DMS153 treated with DMSO at 0.1 percent for 48 hours (cell line): ENCODE results near the gene NT5C3A.
"Not testable (repeated sequence)": the region's sequence is repeated elsewhere in the genome, so short reads cannot be mapped to it uniquely, and the experiment has no call there.

ENCODE experiments used
- DNase-seq: peaks from one replicate; lab custom pipeline; 2025; ENCODE audit not compliant: unreplicated experiment; lab: John Stamatoyannopoulos, UW

Gene NT5C3A

DNA sequence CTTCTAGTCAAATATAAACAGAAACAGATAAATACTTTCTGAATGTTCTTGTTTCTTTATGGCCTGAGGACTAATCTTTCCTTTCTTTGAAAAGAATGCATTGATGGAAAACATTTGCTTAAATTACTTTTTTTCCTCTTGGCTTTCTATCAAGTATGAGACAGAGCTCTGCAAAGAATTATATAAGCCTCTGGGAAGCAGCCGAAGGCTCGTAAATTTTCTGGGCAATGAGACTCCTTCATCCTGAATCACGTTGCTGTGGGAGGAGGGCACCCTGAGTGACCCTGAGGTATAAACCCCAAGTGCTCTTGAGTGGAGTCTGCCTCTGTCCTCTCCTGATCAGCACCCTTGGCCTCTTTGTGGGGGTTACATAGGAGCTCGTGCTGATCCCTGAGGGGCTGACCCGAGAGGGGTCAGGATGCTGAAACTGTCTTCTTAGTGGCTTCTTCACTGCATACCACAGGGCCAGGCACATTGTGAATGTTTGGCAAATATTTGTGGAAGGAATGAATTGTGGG, 71.4 kb downstream of the NT5C3A start:
- DNase-seq = not testable (repeated sequence)

- DNase-seq = not testable (repeated sequence)
These were observed 74.4 kb downstream of the NT5C3A start for GRCh38 chr7:32988148-32988547.

DNA sequence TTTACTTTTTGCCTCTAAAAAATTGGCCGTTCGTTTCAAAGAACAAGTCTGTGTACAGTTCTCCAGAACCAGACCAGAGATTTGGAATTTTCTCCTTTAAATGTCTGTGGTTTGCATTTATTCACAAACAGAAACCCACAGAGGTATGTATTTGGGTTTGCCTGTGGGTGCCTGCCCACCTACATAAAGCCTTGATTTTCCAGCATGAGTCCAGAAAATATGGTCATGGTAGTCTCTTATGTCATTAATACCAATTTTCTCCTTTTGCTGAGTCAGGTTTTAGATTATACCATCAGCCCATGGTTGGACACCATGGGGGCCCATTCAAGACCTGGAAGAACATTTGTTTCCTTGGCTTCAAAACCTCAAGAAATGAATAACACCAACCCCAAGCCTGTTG, 82.7 kb downstream of the NT5C3A start:
- DNase-seq = not testable (repeated sequence)

DNA sequence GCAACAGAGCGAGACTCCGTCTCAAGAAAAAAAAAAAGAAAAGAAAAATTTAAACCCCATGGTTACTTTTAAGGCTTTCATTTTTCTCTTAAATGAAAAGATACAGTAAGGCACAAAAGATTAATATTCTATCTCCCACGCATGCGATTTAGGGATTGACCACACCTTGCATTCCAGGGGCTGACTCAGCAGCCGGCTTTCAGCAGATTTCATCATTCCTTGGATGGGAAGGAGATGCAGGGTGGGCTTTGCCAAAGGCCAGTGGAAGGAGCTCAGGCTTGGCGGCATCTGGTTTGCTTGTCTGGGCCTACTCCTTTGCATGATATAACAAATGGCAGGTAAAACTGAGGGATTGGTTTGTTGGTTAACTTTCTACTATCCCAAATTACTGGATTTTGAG, 83.3 kb downstream of the NT5C3A start:
- not testable (repeated sequence) for DNase-seq

DNA sequence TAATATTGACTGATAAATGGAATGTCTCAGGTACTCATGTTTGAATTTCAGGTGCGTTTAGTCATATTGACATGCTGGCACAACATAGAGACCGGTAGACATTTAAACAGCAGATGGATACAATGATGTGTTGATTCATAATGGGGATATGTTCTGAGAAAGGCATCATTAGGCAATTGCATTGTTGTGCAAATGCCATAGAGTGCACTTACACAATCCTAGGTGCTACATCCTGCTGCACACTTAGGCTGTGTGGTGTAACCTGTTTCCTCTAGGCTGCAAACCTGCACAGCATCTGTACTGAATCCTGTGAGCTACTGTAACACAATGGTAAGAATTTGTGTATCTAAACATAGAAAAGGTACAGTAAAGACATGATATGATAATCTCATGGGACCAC, 85.4 kb downstream of the NT5C3A start:
- DNase-seq = not testable (repeated sequence)

GRCh38 chr7:32971967-32972366, 90.6 kb downstream of the NT5C3A start:
- DNase-seq = not testable (repeated sequence)

DNA sequence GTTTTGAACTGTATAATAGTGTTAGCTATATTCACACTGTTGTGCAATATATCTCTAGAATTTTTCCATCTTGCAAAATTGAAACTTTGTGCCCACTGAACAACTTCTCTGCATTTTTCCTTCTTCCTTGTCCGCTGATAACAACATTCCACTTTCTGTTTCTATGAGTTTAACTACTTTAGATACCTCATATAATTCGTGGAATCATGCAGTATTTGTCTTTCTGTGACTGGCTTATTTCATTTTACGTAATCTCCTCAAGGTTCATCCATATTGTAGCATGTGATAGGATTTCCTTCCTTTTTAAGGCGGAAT, 95.4 kb downstream of the NT5C3A start:
- not testable (repeated sequence) for DNase-seq

- not testable (repeated sequence) for DNase-seq
These were observed 95.9 kb downstream of the NT5C3A start for GRCh38 chr7:32966489-32967267.

DNA sequence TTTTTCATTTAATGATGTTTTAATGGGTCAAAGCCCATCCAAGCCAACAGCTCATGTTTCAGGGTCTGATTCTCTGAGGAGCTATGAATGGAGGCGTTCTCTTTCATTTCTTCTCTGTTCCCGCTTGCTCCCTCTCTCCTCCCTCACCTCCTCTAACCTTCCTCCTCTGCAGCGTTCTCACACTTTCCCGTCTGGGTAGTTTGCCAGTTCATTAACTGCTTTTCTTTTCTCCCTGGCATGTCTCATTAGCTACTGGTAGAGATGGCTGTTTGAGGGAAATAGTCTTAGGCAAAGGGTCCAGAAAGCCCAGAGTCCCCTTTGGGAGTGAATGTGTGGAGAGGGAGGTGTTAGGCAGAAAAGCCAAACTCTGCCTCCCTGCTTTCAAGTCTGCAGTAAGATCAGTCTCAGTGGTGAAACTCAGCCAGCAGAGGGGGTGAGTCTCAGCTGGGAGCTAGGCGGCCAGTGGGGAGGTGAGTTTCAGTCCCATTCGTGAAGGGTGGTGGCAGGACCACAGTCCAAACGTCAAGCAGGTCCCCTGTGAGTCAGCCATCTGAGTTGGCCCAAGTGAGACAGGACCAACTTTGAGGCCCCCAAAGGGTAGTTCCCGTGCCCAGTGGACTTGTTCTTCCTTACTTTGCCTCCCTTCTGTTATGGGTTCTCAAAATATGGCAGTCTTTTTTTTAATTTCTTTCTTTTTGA, 98.0 kb downstream of the NT5C3A start:
- not testable (repeated sequence) for DNase-seq
